Fibroblast of lung (primary cell): ENCODE measurements around the gene BARHL2. TPM values are rescaled to one million over a fixed set of nuclear protein-coding genes. Genes with fewer than 3 reads are reported as not detected.
A peak's percentile ranks its signal among the peaks of the same experiment; 100 is the strongest.

Experiments
- DNase-seq, 2 donors: peaks; one replicate each; pipeline versions ENCODE4 v3.0.0 to v3.0.0-alpha.2; 2010; ENCODE audit warnings: low read depth in 2 of 2
- H2AFZ ChIP-seq: 2 replicates; pipeline ENCODE4 v1.5.1; 2012; ENCODE audit warnings: low read length, control low read depth, inconsistent platforms
- H3K27ac ChIP-seq: 2 replicates; pipeline ENCODE4 v1.5.1; 2011; ENCODE audit warnings: low read length, control low read depth; ENCODE audit not compliant: insufficient read depth
- H3K27me3 ChIP-seq: 2 replicates; pipeline ENCODE4 v1.5.1; 2011; ENCODE audit warnings: mild to moderate bottlenecking, low read length; ENCODE audit not compliant: control insufficient read depth, insufficient read depth
- H3K36me3 ChIP-seq: 2 replicates; pipeline ENCODE4 v1.5.1; 2011; ENCODE audit warnings: low read length; ENCODE audit not compliant: control insufficient read depth, insufficient read depth
- H3K4me1 ChIP-seq: 2 replicates; pipeline ENCODE4 v1.5.1; 2011; ENCODE audit warnings: low read length; ENCODE audit not compliant: control insufficient read depth, insufficient read depth; ENCODE audit errors: extremely low read depth
- H3K4me2 ChIP-seq: 2 replicates; pipeline ENCODE4 v1.5.1; 2011; ENCODE audit warnings: low read length, control low read depth; ENCODE audit not compliant: insufficient read depth; ENCODE audit errors: extremely low read depth
- H3K4me3 ChIP-seq, 4 experiments: fragments of 200-600 bp in 1 of 4; sonication (generic) in 1 of 4; replicated peaks in 1 of 4; 2 replicates each; pipeline ENCODE4 v1.5.1; 2011 to 2016; ENCODE audit warnings: low read length in 4 of 4, low read depth in 3 of 4, mild to moderate bottlenecking in 3 of 4, control low read depth in 2 of 4, inconsistent platforms in 1 of 4, mixed read lengths in 1 of 4; ENCODE audit not compliant: insufficient read depth in 1 of 4; ENCODE audit errors: control extremely low read depth in 1 of 4
- H3K79me2 ChIP-seq: 2 replicates; pipeline ENCODE4 v1.5.1; 2012; ENCODE audit warnings: mild to moderate bottlenecking, low read length, inconsistent platforms; ENCODE audit not compliant: control insufficient read depth, insufficient read depth
- H3K9ac ChIP-seq: 2 replicates; pipeline ENCODE4 v1.5.1; 2011; ENCODE audit warnings: mild to moderate bottlenecking, low read length, control low read depth; ENCODE audit not compliant: insufficient read depth
- H3K9me3 ChIP-seq: 2 replicates; pipeline ENCODE4 v1.5.1; 2012; ENCODE audit warnings: low read depth, low read length; ENCODE audit not compliant: control insufficient read depth, insufficient read depth
- H4K20me1 ChIP-seq: 2 replicates; pipeline ENCODE4 v1.5.1; 2011; ENCODE audit warnings: low read length; ENCODE audit not compliant: control insufficient read depth, insufficient read depth; ENCODE audit errors: extremely low read depth
- CTCF ChIP-seq, 2 donors: IDR thresholded peaks in 1 of 2; conservative IDR thresholded peaks in 1 of 2; 1 replicate in 1 of 2; 2 replicates in 1 of 2; pipeline ENCODE4 v1.5.1; 2011 to 2012; ENCODE audit warnings: low read length in 2 of 2, control low read depth in 1 of 2, inconsistent platforms in 1 of 2, low read depth in 1 of 2, mild to moderate bottlenecking in 1 of 2
- EZH2 ChIP-seq: IDR thresholded peaks from 2 replicates; pipeline ENCODE4 v1.5.1; 2012; ENCODE audit warnings: low read length, control low read depth, mild to moderate bottlenecking; ENCODE audit errors: missing control alignments
- polyA plus RNA-seq, 2 donors: library from polyadenylated mRNA; depleted of rRNA in 1 of 2; stranded (reverse) in 1 of 2; unstranded in 1 of 2; fragments of >200 nt; gene quantifications; 2 replicates each; pipeline ENCODE4 v1.2.1, GENCODE V29; 2011 to 2012; ENCODE audit warnings: missing spikeins in 1 of 2
- total RNA-seq: library from RNA; depleted of rRNA; stranded (reverse); fragments of >200 nt; gene quantifications from 2 replicates; pipeline ENCODE4 v1.2.1, GENCODE V29; 2014

The BARHL2 gene
- total and polyA plus RNA-seq, 2 donors (not counting 1 experiment from before 2014, with no cell fraction given): not detected

- no peaks in the 10 kb centered on the region for H3K4me1 ChIP-seq
- H3K4me3 ChIP-seq: no peak overlapping the region
- TF ChIP-seq EZH2 (no peak), CTCF (conservative IDR thresholded peaks at IDR 0.05 in 1 of 2, IDR thresholded peaks at IDR 0.05 in 1 of 2; ENCODE audit: low read depth in 1 of 2, low read length in 2 of 2) (no peak)
- H3K36me3 ChIP-seq: no peaks in the 10 kb centered on the region
- no peaks in the 10 kb centered on the region for H3K9me3 ChIP-seq
- no peak overlapping the region for H3K4me2 ChIP-seq
- no peaks in the 10 kb centered on the region for H3K79me2 ChIP-seq
- no peak overlapping the region for H3K9ac ChIP-seq
- no peak overlapping the region for H2AFZ ChIP-seq
- H3K27ac ChIP-seq: no peak overlapping the region
- peaks cover 59% of the 10 kb centered on the region for H3K27me3 ChIP-seq
- H4K20me1 ChIP-seq: no peaks in the 10 kb centered on the region
- DNase-seq: no peak
Measured at GRCh38 chr1:90708236-90708786, 8.8 kb downstream of the BARHL2 start.

- Histone ChIP-seq H3K36me3 (no peaks in the 10 kb centered on the region), H4K20me1 (no peaks in the 10 kb centered on the region), H3K9me3 (no peaks in the 10 kb centered on the region), H3K27me3 (peaks cover 49% of the 10 kb centered on the region), H2AFZ (no peak overlapping the region), H3K79me2 (no peaks in the 10 kb centered on the region), H3K9ac (no peak overlapping the region), H3K4me3 (no peak overlapping the region), H3K27ac (no peak overlapping the region), H3K4me1 (no peaks in the 10 kb centered on the region), H3K4me2 (no peak overlapping the region)
- peak in 1 of 2 donors; percentile 29 for DNase-seq
- TF ChIP-seq EZH2: peak; percentile 14
- no peak for TF ChIP-seq CTCF (conservative IDR thresholded peaks at IDR 0.05 in 1 of 2, IDR thresholded peaks at IDR 0.05 in 1 of 2; ENCODE audit: low read depth in 1 of 2, low read length in 2 of 2)
Measured at GRCh38 chr1:90707363-90707710, 9.8 kb downstream of the BARHL2 start.

GRCh38 chr1:90706437-90707362, 10.4 kb downstream of the BARHL2 start:
- no peak overlapping the region for H3K27ac ChIP-seq
- H3K4me1 ChIP-seq: no peaks in the 10 kb centered on the region
- H3K4me3 ChIP-seq: no peak overlapping the region
- no peak overlapping the region for H3K9ac ChIP-seq
- no peaks in the 10 kb centered on the region for H3K9me3 ChIP-seq
- no peaks in the 10 kb centered on the region for H4K20me1 ChIP-seq
- H3K36me3 ChIP-seq: no peaks in the 10 kb centered on the region
- H3K27me3 ChIP-seq: peaks cover 43% of the 10 kb centered on the region
- TF ChIP-seq CTCF (conservative IDR thresholded peaks at IDR 0.05 in 1 of 2, IDR thresholded peaks at IDR 0.05 in 1 of 2; ENCODE audit: low read depth in 1 of 2, low read length in 2 of 2) (no peak), EZH2 (no peak)
- no peak overlapping the region for H2AFZ ChIP-seq
- DNase-seq: no peak
- H3K4me2 ChIP-seq: no peak overlapping the region
- H3K79me2 ChIP-seq: no peaks in the 10 kb centered on the region
